Measurements from ENCODE around the gene RNF214. TPM values are rescaled to one million over a fixed set of nuclear protein-coding genes. Genes with fewer than 3 reads are reported as not detected.
A peak's percentile ranks its signal among the peaks of the same experiment; 100 is the strongest.

The RNF214 gene
- total RNA-seq, 4 donors from 2014 or later: 12.4 to 21.5 (median 18.4) TPM

DNA sequence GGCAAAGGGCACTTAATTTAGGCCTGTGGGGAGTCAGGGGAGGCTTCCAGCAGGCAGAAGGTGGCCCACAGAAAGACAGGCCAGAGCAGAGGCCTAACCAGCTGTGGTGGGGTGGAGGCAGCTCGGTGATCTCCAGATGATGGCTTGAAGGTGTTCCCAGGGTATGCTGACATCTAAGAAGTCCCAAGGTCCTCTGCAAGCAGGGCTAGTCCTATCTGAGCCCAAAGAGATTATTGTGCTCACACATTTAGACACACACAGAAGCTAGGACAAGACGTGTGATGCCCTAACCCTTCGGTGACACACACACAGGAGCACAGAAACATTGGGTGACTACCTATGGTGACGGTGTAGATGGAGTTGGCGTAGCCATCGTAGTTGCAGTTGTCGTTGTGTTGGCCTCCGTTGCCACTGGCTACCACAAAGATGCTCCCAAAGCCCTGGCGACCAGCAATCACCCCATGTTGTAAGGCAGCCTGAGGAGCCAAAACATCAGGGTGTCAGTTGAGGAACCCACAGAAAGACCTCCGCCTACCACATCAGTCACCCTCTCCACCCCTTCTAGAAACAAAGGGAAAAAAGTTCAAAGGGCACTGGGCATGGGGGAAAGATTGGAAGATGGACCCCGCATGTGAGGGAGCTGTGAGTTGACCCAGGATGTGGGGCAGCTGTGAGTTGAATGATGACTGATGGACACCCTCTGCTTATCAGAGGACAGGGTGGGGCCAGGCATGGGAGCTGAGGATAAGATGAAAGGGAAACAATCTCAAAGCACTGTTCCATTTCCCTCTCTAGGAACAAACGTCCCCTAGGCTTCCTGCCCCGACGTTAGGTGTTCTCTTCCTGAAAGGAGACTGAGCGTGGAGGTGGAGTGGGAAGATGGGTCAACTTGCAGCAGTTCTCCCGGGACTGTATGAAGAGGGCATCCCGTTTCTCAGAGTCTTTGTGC lies 8.5 kb upstream of the RNF214 start:
- peaks cover 36 to 82% (median 77%) of the 10 kb centered on the region in 4 donors for H3K4me1 ChIP-seq
- no peak for TF ChIP-seq POLR2AphosphoS5 (IDR thresholded peaks at IDR 0.05)
- no peak for TF ChIP-seq EP300 (IDR thresholded peaks at IDR 0.05)
- TF ChIP-seq CTCF (IDR thresholded peaks at IDR 0.05): no peak
- TF ChIP-seq POLR2A (IDR thresholded peaks at IDR 0.05; ENCODE audit: low read depth): no peak

GRCh38 chr11:117225553-117226170 lies 6.8 kb upstream of the RNF214 start:
- H3K27ac ChIP-seq (replicated peaks in 1 of 4): peak overlapping the region in 3 of 4 donors; percentile 94 to 95 (median 94)
- peaks cover 33 to 83% (median 65%) of the 10 kb centered on the region in 4 donors for H3K36me3 ChIP-seq
- TF ChIP-seq CTCF (IDR thresholded peaks at IDR 0.05) (no peak), POLR2AphosphoS5 (IDR thresholded peaks at IDR 0.05) (no peak), POLR2A (IDR thresholded peaks at IDR 0.05; ENCODE audit: low read depth) (no peak), EP300 (IDR thresholded peaks at IDR 0.05) (no peak)

More for the DNA sequence above, 8.5 kb upstream of the RNF214 start:
- DNase-seq (ENCODE audit: extremely low spot score): no peak
- Histone ChIP-seq H3K27me3 (no peaks in the 10 kb centered on the region), H3K27ac (replicated peaks in 1 of 4) (peak overlapping the region; percentile 84 to 95 (median 94)), H3K36me3 (peaks cover 23 to 79% (median 59%) of the 10 kb centered on the region in 4 donors), H3K9me3 (no peaks in the 10 kb centered on the region), H3K4me3 (no peak overlapping the region)
- 78% methylated on average over 14 of the region's 17 CpGs for WGBS
- intact Hi-C loops (cut with DNase I): loop anchor here (2.0 kb wide), 1 partner anchor 25 kb away; the partner anchor contains the start of gene TAGLN

GRCh38 chr11:117226388-117227385 lies 5.8 kb upstream of the RNF214 start:
- Histone ChIP-seq H3K4me1 (peaks cover 24 to 82% (median 74%) of the 10 kb centered on the region in 4 donors), H3K36me3 (peaks cover 33 to 75% (median 65%) of the 10 kb centered on the region in 4 donors), H3K27ac (replicated peaks in 1 of 4) (peak overlapping the region; percentile 23 to 95 (median 94)), H3K27me3 (no peaks in the 10 kb centered on the region), H3K9me3 (no peaks in the 10 kb centered on the region), H3K4me3 (no peak overlapping the region)
- DNase-seq (ENCODE audit: extremely low spot score): no peak
- 41% methylated on average over 9 of the region's 19 CpGs for WGBS
- intact Hi-C loops (cut with DNase I): loop anchor here (1.0 to 5.0 kb wide), 2 partner anchors 45 to 129 kb away; partner anchors contain the start of gene SIK3
- TF ChIP-seq EP300 (IDR thresholded peaks at IDR 0.05): no peak
- TF ChIP-seq POLR2A (IDR thresholded peaks at IDR 0.05; ENCODE audit: low read depth): no peak
- peak; percentile 40 to 61 for TF ChIP-seq POLR2AphosphoS5 (IDR thresholded peaks at IDR 0.05)
- peak; percentile 78 to 96 (median 80) for TF ChIP-seq CTCF (IDR thresholded peaks at IDR 0.05)

More at GRCh38 chr11:117225553-117226170, 6.8 kb upstream of the RNF214 start:
- intact Hi-C loops (cut with DNase I): loop anchor here (1.0 to 5.0 kb wide), 3 partner anchors 27 to 128 kb away; partner anchors contain the start of genes SIK3 and TAGLN
- Histone ChIP-seq H3K4me1 (peaks cover 25 to 82% (median 75%) of the 10 kb centered on the region in 4 donors), H3K9me3 (no peaks in the 10 kb centered on the region), H3K4me3 (no peak overlapping the region), H3K27me3 (no peaks in the 10 kb centered on the region)
- DNase-seq (ENCODE audit: extremely low spot score): no peak
- 88% methylated on average over 6 of the region's 9 CpGs for WGBS

DNA sequence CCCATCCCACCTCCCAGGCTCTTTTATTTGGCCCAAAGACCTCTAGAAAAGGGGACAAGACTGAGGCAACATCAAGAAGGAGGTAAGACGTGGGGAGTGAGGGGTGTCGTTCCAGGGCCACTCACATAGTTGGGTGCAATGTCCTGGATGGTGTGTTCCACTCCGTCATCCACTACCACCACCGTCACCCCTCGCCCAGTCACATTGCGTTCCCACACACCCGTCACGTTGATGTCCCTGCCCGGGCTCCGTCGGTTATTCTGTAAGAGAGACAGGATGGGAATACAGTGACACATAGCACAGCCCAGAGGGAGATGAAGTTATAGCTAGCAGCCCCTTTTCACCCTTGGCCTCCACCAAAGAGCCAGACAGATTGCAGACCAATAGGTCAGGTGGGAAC lies 4.4 kb upstream of the RNF214 start:
- Histone ChIP-seq H3K4me3 (no peak overlapping the region), H3K36me3 (peaks cover 33 to 66% (median 62%) of the 10 kb centered on the region in 4 donors), H3K4me1 (peaks cover 15 to 71% (median 63%) of the 10 kb centered on the region in 4 donors), H3K9me3 (no peaks in the 10 kb centered on the region), H3K27me3 (no peaks in the 10 kb centered on the region), H3K27ac (replicated peaks in 1 of 4) (no peak overlapping the region)
- TF ChIP-seq POLR2A (IDR thresholded peaks at IDR 0.05; ENCODE audit: low read depth) (no peak), CTCF (IDR thresholded peaks at IDR 0.05) (no peak), POLR2AphosphoS5 (IDR thresholded peaks at IDR 0.05) (no peak)
- WGBS: 82% methylated on average over 11 of the region's 11 CpGs
- no peak for DNase-seq (ENCODE audit: extremely low spot score)
- intact Hi-C loops (cut with DNase I): loop anchor here (5.0 kb wide), 1 partner anchor 131 kb away; the partner anchor contains the start of gene SIK3
